HG03521 (cell line): ENCODE results near the gene CACNA1E.
"Not testable (repeated sequence)": the region's sequence is repeated elsewhere in the genome, so short reads cannot be mapped to it uniquely, and the experiment has no call there.

Source experiments
- ATAC-seq: cut with Tn5 transposase; IDR thresholded peaks from one replicate; pipeline ENCODE4 v1.9.1; 2021; ENCODE audit warnings: mild to moderate bottlenecking, moderate library complexity; ENCODE audit not compliant: unreplicated experiment

The CACNA1E gene

DNA sequence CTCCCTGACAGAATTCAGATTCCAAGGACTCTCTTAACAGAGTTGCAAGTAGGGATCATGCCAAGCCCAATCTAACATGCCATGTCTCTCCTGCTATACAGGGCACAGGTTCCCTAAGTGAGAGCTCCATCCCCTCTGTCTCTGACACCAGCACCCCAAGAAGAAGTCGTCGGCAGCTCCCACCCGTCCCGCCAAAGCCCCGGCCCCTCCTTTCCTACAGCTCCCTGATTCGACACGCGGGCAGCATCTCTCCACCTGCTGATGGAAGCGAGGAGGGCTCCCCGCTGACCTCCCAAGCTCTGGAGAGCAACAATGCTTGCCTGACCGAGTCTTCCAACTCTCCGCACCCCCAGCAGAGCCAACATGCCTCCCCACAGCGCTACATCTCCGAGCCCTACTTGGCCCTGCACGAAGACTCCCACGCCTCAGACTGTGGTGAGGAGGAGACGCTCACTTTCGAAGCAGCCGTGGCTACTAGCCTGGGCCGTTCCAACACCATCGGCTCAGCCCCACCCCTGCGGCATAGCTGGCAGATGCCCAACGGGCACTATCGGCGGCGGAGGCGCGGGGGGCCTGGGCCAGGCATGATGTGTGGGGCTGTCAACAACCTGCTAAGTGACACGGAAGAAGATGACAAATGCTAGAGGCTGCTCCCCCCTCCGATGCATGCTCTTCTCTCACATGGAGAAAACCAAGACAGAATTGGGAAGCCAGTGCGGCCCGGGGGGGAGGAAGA is 315.0 kb downstream of the CACNA1E start:
- no peak for ATAC-seq

DNA sequence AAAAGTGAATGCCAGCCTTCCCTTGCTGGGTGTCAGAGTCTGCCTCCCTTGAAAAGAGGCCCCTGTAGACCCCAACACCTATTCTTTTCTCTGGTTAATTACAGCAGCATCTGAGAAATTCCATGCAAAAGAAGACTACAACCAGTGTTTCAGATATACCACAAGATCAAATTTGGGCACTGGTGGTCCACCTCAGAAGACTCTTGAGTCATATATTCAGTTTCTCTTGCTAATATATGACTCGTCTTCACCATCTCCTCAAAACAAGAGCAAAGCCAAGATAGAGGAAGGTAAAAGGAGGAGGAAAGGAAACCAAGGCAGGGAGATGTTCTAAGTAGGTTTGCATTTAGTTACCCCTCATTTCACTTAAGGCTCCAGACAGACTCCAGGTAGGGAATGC is 318.3 kb downstream of the CACNA1E start:
- ATAC-seq = no peak

DNA sequence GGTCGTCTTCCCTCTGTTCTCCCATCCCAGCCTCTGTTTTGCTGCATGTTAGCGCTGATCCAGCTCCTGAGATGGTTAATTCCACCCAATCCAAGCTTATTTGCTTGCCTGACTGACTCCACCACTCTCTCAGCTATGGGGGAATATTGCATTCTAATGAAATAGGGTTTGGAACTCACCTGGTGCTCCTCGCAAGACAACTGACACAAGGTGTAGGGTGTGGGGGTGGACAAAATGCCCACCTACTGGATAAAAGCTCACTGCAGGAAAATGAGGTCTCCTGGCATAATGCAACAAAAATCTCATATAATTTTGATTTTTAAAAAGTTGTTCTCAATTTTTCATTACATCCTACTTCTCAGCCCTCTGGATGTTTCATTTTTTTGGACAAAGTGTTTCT is 319.1 kb downstream of the CACNA1E start:
- no peak for ATAC-seq

DNA sequence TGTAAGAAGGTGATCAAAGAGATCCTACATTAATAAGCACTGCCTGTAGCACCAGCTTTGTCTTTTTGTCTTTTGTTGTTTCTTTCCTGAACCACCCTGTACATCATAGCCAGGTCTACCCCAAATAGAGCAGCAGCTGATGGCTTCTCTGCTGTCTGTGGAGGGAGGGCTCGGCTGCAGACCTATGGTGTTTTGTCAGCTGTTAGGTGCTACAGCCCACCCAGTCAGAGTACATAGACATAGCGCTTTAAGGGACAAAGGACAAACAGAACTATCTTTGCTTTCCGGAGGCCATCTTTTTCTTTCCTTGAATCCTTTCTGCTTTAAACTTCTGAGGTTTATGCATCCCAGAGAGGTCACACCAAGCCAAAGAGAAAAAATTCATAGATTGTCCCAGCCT is 320.1 kb downstream of the CACNA1E start:
- ATAC-seq = no peak

DNA sequence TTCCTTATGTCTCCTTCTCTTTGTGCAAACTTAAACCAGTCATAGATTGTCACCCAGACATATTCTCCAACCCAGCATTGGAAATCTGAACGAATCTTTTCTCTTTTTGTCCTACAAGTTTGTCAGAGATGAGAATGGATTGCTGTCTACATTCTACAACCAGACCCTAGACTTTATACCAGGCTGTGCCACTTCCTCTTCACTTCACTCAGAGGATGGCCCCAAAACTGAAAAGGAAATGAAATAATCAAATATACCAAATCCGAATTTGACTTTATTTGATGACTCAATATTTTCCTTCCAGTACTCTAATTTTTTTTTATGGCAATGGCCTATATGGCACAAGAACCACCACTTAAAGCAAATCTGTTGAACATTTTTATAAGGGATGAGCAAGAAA is 321.7 kb downstream of the CACNA1E start:
- no peak for ATAC-seq

DNA sequence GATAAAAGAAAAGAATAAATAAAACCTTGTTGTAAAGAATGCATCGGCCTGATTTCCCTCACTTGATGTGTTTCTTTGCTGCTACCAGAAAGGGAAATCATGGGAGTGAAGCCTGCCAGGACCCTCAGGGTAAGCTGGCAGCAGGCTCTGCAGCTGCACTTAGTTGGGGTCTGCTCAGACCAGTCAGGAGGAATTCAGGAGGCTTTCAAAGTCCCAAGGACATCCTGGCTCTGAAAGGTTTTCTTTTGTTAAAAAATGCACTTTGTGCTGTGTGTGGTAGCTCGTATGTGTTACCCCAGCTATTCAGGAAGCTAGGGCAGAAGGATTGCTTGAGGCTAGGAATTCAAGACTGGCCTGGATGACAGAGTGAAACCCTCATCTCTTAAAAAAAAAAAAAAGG is 323.4 kb downstream of the CACNA1E start:
- ATAC-seq = no peak

DNA sequence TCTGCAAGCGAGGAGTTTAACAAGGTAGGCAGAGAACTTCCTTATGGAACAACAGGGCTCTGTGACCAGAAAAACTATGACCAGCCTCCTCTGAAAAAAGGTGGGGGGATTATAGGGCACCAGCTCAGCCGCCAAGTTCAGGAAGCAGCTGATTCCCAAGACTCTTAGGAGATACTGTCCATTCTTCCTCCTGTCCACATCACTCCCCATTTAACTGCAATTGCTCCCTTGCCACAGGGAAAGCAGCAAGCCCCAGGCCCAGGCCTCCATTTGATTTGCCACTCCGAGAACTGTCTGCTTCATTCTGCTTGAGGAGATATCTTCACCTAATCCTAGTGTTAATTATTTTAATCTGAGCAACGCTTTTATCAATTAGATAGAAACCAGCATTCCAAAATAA is 323.9 kb downstream of the CACNA1E start:
- ATAC-seq = no peak

DNA sequence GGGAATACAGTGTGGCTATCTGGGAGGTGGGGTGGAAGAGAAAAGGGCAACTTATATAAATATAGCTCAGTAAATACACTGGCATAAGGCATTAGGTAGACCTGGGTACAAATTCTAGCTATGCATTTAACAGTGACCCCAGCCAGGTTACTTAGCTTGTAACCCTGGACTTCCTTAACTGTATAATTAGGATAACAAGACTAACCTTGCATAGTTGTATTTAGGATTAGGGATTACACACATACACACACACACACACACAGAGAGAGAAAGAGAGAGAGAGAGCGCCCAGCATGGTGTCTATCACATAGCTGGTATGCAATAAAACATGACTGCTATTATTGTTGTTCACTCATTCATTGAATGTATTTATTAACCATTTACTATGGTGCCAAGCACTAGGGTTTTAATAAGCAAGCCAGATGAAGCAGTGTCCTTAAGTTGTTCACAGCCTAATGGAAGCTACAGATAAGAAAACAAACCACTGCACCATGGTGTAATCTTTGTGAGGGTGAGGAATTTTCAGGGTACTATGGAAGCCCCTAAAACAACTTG is 326.8 kb downstream of the CACNA1E start:
- no peak for ATAC-seq

DNA sequence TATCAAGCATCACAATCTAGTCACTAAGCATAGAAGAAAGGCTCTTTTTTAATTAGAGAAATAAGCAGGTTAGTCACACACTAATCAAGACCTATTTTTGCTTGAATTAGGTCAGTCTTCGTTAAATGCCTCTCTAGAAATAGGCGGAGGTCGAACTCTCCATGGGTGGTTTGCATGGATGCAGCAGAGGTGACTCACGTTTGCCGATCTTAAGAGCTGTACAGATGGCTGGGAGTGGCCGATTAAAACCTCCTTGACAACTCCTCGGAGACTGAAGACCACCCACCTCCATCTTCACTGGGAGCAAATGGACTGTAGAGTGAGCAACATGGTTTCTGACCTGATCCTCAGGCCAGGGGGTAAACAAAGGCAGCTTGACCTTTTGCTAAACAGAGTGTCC is 328.9 kb downstream of the CACNA1E start:
- ATAC-seq = no peak

DNA sequence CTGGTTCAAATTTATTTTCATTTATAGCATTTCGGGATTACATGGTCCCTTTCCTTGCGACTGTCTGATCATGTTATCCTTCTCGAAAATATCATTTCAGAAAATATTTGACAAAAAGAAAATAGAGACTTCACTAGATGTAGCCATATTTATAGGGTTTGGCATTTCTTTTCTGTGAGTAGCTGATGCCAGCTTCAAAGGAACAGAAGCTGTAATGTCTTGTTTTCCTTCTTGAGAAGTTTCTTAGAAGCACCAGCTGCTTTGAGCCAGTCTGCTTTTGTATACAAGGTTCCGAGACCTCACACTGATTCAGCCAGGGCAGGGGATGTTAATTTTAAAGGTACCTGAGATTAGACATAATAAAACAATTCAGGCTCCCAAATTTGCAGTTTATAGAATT is 329.9 kb downstream of the CACNA1E start:
- ATAC-seq = no peak

DNA sequence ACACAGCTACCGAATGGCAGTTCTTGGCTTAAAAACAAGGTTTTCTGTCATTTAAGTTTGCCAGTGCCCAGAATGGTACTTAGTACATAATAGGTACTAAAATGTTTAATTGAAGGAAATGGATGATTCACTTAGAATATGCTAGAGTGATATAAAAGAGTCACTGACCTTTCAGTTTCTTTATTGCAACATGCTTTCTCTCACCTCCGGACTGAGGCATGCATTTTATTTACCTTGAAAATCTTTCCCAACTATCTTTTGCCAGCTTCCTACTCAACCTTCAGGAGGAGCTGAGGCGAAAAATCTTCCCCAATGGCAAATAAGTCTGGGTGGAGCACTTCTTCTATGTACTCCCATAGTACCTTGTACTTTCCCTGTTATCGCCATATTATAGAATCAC is 333.3 kb downstream of the CACNA1E start:
- no peak for ATAC-seq

DNA sequence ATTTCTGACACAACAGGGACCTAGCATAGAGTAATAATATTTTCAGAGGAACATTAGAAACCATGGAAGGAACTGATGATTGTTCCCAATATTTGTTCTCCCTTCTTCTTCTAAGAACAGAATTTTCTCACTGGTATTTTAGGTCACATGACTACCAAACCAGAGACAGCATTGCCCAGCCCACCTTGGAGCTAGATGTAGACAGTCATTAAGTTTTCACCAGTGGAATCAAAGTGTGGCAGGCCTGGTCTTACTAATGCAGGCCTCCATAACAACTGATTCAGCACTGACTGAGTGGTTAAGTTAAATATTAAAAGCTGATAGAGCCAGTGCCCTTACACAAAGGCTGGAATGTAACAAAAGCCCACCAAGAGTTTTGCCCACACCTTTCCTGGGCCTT is 333.8 kb downstream of the CACNA1E start:
- no peak for ATAC-seq

DNA sequence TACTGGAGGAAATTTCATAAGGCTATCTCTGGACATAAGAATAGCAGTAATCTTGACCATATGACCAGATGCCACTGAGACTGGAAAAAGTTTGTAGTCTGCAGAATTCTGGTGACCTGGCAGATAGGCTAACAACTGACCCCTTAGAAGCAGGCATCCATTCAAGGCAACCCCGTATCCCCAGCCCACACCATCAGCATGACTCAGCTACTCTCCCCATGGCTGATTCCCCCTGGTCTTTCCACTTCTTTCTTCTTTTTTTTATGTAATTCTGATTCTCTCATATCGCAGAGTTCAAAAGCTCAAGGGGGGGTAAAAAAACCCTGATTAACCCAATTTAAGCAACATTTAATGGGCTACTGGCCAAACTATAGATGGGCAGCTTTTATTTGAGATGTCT is 335.1 kb downstream of the CACNA1E start:
- ATAC-seq = no peak

DNA sequence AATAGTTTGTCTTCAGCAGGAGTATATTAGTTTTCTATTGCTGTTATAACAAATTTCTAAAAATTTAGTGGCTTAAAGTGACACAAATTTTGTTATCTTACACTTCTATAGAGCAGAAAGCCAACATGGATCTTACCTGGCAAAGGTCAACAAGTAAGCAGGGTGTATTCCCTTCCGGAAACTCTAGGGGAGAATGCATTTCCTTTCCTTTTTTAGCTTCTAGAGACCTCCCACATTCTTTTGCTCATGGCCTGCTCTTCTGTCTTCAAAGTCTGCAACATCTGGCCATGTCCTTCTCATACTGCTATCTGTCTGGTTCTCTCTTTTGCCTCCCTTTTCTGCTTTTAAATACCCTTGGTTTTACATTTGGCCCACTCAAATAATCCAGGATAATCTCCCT is 335.6 kb downstream of the CACNA1E start:
- no peak for ATAC-seq

DNA sequence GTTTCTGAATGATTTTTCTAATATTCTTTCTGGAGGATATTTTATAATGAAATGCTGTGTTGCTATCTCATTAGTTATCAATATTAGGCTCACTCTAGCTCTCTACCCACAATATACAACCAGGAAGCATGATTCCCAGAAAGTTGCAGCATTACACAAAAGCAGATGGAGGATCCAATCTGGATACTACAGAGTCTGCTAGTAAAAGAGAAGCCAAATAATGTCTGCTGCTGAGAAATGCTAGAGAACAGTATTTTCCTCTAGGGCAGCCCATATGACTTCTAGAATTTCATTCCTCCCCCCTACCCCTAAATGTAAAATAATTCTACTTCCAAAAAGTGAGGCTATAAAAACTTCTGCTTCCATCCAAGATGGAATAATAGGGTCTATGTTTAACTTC is 338.4 kb downstream of the CACNA1E start:
- ATAC-seq = no peak

DNA sequence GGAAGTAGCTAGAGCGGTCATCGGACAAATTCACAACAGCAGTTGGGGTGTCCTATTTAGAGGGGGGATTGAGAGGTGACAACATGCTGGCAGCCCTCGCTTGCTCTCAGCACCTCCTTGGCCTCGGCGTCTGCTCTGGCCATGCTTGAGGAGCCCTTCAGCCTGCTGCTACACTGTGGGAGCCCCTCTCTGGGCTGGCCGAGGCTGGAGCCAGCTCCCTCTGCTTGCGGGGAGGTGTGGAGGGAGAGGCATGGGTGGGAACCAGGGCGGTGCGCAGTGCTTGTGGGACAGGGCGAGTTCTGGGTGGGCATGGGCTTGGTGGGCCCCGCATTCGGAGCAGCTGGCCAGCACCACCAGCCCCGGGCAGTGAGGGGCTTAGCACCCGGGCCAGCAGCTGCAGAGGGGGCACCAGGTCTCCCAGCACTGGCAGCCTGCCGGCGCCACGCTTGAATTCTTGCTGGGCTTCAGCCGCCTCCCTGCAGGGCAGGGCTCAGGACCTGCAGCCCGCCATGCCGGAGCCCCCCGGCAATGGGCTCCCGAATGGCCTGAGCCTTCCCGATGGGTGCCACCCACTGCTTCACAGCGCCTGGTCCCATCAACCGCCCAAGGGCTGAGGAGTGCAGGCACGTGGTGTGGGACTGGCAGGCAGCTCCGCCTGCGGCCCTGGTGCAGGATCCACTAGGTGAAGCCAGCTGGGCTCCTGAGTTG is 349.0 kb downstream of the CACNA1E start:
- not testable (repeated sequence) for ATAC-seq

DNA sequence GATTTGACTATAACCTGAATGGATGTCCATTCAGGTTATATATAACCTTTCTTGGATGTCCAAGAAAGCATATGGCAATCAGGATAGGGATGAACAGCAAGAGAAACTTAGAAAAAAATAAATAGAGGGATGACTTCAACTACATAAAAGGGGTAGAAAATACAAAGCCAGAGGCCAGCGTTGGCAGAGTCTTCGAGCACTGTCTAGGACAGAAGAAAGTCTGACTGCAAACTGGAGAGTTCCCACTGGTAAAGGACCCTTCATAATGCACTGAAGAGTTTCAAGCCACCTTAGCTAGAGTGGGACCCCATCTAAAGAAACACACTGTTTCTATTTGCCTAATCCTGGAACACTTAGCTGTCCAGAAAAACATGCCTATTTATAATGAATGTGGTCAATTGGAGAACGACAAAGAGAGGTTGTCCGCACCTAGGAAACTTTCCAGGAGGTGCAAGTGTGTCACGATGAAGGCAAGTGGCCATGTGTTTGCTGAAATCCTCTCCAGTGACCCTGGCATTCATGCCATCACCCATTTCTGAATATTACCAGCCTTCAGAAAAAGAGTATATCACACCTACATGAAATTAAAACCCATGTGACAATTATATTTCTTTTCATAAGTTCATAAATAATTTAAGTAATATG is 362.8 kb downstream of the CACNA1E start:
- no peak for ATAC-seq

DNA sequence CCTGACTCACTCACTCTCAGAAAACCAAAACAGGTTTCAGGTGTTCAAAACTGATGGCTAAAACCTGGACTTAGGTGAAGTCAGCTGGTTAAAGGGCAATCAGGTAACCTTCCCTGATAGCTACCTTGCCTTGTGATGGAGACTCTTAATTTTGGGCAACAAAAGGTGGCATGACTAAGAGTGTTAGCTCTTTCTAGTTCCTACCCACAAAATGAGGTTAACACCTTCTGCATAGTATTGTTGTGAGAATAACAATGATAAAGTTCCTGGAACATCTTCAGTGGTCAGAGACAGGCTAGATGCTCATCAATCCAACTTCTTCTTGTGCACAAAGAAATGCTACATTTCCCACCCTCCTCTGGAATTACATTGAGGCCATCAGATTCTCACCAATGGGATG is 363.4 kb downstream of the CACNA1E start:
- no peak for ATAC-seq

DNA sequence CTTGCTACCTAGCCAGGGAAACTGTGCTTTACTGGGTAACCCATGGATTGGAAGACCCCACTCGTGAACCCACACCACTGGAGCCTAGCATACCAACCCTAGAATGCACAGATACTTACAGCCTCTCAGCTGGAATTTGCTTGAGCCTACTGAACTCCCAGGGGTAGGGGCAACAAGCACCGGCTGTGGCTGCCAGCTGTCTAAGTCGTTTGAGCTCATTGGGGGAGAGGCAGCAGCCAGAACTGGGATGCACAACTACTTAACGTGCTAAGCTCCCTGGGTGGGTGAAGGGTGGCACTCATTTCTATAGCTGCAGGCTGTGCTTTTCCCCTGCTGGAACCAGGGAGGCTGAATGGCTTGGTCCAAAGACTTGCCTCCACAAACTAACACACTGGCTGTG is 365.8 kb downstream of the CACNA1E start:
- ATAC-seq = no peak

DNA sequence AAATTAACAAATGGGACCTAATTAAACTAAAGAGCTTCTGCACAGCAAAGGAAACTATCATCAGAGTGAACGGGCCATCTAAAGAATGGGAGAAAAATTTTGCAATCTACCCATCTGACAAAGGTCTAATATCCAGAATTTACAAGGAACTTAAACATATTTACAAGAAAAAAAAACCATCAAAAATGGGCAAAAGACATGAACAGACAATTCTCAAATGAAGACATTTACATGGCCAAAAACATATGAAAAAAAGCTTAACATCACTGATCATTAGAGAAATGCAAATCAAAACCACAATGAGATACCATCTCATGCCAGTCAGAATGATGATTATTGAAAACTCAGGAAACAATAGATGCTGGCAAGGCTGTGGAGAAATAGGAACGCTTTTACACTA is 370.9 kb downstream of the CACNA1E start:
- ATAC-seq = not testable (repeated sequence)

DNA sequence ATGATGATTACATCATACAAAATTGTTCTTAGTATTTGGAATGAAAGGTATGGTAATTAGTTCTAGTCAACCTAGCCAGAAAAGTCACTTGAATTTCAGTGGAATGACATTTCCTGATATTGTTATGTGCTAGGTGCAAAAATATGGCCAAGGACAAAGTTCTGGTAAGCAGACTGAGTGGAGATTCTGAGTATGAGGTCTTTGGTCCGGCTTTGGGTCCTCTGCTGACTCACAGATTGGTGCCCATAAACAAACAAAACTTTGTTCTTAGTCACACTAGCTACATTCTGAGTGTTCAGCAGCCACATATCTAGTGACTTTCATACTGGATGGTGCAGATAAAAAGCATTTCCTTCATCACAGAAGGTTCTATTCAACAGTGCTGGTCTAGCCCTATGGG is 372.1 kb downstream of the CACNA1E start:
- no peak for ATAC-seq
